ENCODE data around the gene SERINC2. TPM values are rescaled to one million over a fixed set of nuclear protein-coding genes. Genes with fewer than 3 reads are reported as not detected.

The SERINC2 gene
- total and polyA plus RNA-seq, 2 of the 4 experiments (the other 2 are of a cell fraction), result 2.0 to 59.5 TPM

DNA sequence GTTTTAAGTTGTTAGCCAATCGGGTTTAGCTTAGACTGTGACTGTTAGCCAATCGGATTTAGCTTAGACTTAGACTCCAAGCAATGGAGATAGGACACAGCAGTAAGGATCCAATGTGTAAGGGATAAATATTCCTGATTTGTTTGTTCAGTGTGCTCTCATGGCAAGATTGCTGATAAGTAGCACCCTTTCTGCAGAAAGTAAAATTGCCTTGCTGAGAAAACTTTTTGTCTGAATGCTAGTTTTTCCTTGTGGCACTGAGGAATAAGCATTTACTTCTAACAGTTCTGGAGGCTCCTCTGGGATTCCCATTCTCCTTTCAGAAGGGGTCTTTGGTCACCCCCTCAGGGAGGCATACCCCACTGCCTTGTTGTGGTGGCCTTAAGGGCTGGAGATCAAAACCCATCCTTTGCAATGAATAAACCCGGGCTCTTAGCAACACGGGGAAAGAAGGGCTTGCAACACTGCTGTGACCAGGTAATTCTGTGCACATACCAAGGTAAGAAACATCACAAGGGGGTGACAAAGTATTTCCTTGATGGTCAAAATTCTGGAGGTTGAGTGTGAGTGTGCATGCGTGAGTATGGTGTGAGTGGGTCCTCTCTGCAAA, 45.4 kb downstream of the SERINC2 start:
- H2BK120ac ChIP-seq (ENCODE audit: low read depth, low read length), result no peak overlapping the region
- H2BK15ac ChIP-seq (ENCODE audit: low read depth, low read length), result no peak overlapping the region
- H4K20me1 ChIP-seq (ENCODE audit: insufficient read depth, low read length), result no peaks in the 10 kb centered on the region
- POLR2A ChIA-PET (ENCODE audit: unreplicated experiment), result no interaction called here
- no peak overlapping the region for H2AK9ac ChIP-seq (replicated peaks; ENCODE audit: low read depth, low read length, poor library complexity)
- CTCF ChIA-PET, result no interaction called here
- H3K18ac ChIP-seq (ENCODE audit: low read depth, low read length), result no peak overlapping the region
- no peak overlapping the region for H2BK5ac ChIP-seq (ENCODE audit: low read depth, low read length, poor library complexity, severe bottlenecking)
- ATAC-seq (ENCODE audit: low read depth) (no peak), DNase-seq (no peak)
- H3K23ac ChIP-seq (ENCODE audit: low read depth, low read length), result no peak overlapping the region
- TF ChIP-seq MAFK (IDR thresholded peaks at IDR 0.05; ENCODE audit: low read depth, low read length), result no peak
- no peak for TF ChIP-seq MAZ (IDR thresholded peaks at IDR 0.05; ENCODE audit: borderline replicate concordance, low read depth, low read length)
- TF ChIP-seq SMC3 (IDR thresholded peaks at IDR 0.05; ENCODE audit: low read depth, low read length), result no peak
- TF ChIP-seq RFX5 (IDR thresholded peaks at IDR 0.05; ENCODE audit: low read depth, low read length), result no peak
- TF ChIP-seq FOS (IDR thresholded peaks at IDR 0.05; ENCODE audit: low read depth, low read length), result no peak
- TF ChIP-seq RAD21 (IDR thresholded peaks at IDR 0.05; ENCODE audit: low read length), result no peak
- no peak for TF ChIP-seq CHD1 (IDR thresholded peaks at IDR 0.05; ENCODE audit: low read depth, low read length)
- TF ChIP-seq NFE2L2 (IDR thresholded peaks at IDR 0.05; ENCODE audit: low read depth, low read length), result no peak
- TF ChIP-seq CEBPB (IDR thresholded peaks at IDR 0.05; ENCODE audit: low read depth, low read length), result no peak
- TF ChIP-seq CTCF (conservative IDR thresholded peaks at IDR 0.05; ENCODE audit: low read depth, low read length), result no peak
- no peak for TF ChIP-seq USF2 (IDR thresholded peaks at IDR 0.05; ENCODE audit: low read depth, low read length)
- TF ChIP-seq POLR2A (IDR thresholded peaks at IDR 0.05; ENCODE audit: low read depth, low read length), result no peak
- TF ChIP-seq MXI1 (IDR thresholded peaks at IDR 0.05; ENCODE audit: borderline replicate concordance, low read depth, low read length), result no peak
- TF ChIP-seq, protein P1, sequence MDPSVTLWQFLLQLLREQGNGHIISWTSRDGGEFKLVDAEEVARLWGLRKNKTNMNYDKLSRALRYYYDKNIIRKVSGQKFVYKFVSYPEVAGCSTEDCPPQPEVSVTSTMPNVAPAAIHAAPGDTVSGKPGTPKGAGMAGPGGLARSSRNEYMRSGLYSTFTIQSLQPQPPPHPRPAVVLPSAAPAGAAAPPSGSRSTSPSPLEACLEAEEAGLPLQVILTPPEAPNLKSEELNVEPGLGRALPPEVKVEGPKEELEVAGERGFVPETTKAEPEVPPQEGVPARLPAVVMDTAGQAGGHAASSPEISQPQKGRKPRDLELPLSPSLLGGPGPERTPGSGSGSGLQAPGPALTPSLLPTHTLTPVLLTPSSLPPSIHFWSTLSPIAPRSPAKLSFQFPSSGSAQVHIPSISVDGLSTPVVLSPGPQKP (IDR thresholded peaks at IDR 0.05; ENCODE audit: borderline replicate concordance, low read depth, low read length), result no peak
- no peak for TF ChIP-seq RCOR1 (IDR thresholded peaks at IDR 0.05; ENCODE audit: insufficient replicate concordance, low read length)
- no peak for TF ChIP-seq BHLHE40 (IDR thresholded peaks at IDR 0.05; ENCODE audit: low read depth, low read length)
- BruUV-seq (replicated peaks), result no TSS peak
- peaks cover 30% of the 10 kb centered on the region for H3K9me3 ChIP-seq (ENCODE audit: control insufficient read depth, insufficient read depth, low read length)
- dilution Hi-C loops (cut with HindIII; ENCODE audit: low sequenced_read_pairs, unreplicated experiment), result no loop called here
- no peaks in the 10 kb centered on the region for H3K9me1 ChIP-seq (ENCODE audit: insufficient read depth, low read length)
- no peak overlapping the region for H2AK5ac ChIP-seq (ENCODE audit: low read depth, low read length)
- no peak overlapping the region for H3K4ac ChIP-seq (ENCODE audit: low read depth, low read length)
- H3K4me3 ChIP-seq (ENCODE audit: insufficient read depth, low read depth, low read length), result no peak overlapping the region
- H2AFZ ChIP-seq (replicated peaks; ENCODE audit: low read length, poor library complexity), result no peak overlapping the region
- H2BK20ac ChIP-seq (ENCODE audit: low read depth, low read length), result no peak overlapping the region
- no peak overlapping the region for H4K5ac ChIP-seq (ENCODE audit: low read depth, low read length)
- no peak overlapping the region for H3K4me2 ChIP-seq (ENCODE audit: low read depth, low read length)
- no peak overlapping the region for H3K27ac ChIP-seq (ENCODE audit: insufficient read depth, low read length)
- no peak overlapping the region for H4K91ac ChIP-seq (ENCODE audit: insufficient read depth, low read depth, low read length)
- H3K9ac ChIP-seq (ENCODE audit: low read depth, low read length), result no peak overlapping the region
- H3K36me3 ChIP-seq (ENCODE audit: control insufficient read depth, insufficient read depth, low read length), result no peaks in the 10 kb centered on the region
- H3K14ac ChIP-seq (replicated peaks; ENCODE audit: low read depth, low read length), result no peak overlapping the region
- no peak overlapping the region for H3K56ac ChIP-seq (ENCODE audit: extremely low read depth, insufficient read depth, low read length)
- 70% methylated on average over 4 of the region's 5 CpGs; no CpG with 5 or more reads in 1 of the 2 experiments for WGBS, 2 experiments (ENCODE audit: extremely low coverage in 2 of 2, insufficient read length in 1 of 2)
- H4K8ac ChIP-seq (ENCODE audit: low read depth in 2 of 2, low read length in 2 of 2), result no peak overlapping the region
- in situ Hi-C loops (cut with MboI; ENCODE audit: low sequenced_read_pairs), result no loop called here
- intact Hi-C loops (cut with micrococcal nuclease), result no loop called here
- peaks cover 30% of the 10 kb centered on the region for H3K27me3 ChIP-seq (ENCODE audit: control insufficient read depth, insufficient read depth, low read length)
- H3K79me1 ChIP-seq (ENCODE audit: low read depth in 1 of 2, low read length in 2 of 2), result no peaks in the 10 kb centered on the region
- H3K4me1 ChIP-seq (ENCODE audit: control insufficient read depth, insufficient read depth, low read length), result no peaks in the 10 kb centered on the region

Measured in IMR-90 (cell line).